ENCODE data around the gene ETF1. TPM values are rescaled to one million over a fixed set of nuclear protein-coding genes. Genes with fewer than 3 reads are reported as not detected.

Gene ETF1
- total and polyA plus RNA-seq, 3 donors from 2014 or later = 74.3 to 103 (median 75.3) TPM

GRCh38 chr5:138575194-138576015 is 32.4 kb upstream of the ETF1 start, which contains the start of gene HSPA9:
Gene HSPA9 (minus strand): TSS chr5:138575401. CDS start chr5:138575318, 83 bp downstream.
- peak within 1 kb of the TSS; percentile 99 to 100 for H3K27ac ChIP-seq
- 0 to 1% methylated on average over 28 to 73 of the region's 73 CpGs for WGBS, 2 donors
- peaks cover 6% of the 10 kb centered on the region for H3K4me1 ChIP-seq
- no peaks in the 10 kb centered on the region for H3K27me3 ChIP-seq
- no peaks in the 10 kb centered on the region for H3K9me3 ChIP-seq
- H3K4me3 ChIP-seq = peak within 1 kb of the TSS; percentile 94 to 96
- intact Hi-C loops (cut with DNase I; ENCODE audit: low total_unique reads) = no loop called here
- DNase-seq = peak; percentile 99
- peak; percentile 65 for TF ChIP-seq POLR2A (IDR thresholded peaks at IDR 0.05)
- TF ChIP-seq CTCF (IDR thresholded peaks at IDR 0.05) = peak in 1 of 3 experiments; percentile 46
- H3K36me3 ChIP-seq (ENCODE audit: low read depth, missing control alignments) = no peaks in the 10 kb centered on the region

GRCh38 chr5:138574744-138575193 is 31.7 kb upstream of the ETF1 start:
- DNase-seq = no peak
- H3K27ac ChIP-seq = peak overlapping the region; percentile 99 to 100
- H3K9me3 ChIP-seq = no peaks in the 10 kb centered on the region
- intact Hi-C loops (cut with DNase I; ENCODE audit: low total_unique reads) = no loop called here
- no peaks in the 10 kb centered on the region for H3K27me3 ChIP-seq
- WGBS, 2 donors = 0 to 1% methylated on average over 7 to 18 of the region's 18 CpGs
- peaks cover 6% of the 10 kb centered on the region for H3K4me1 ChIP-seq
- peak overlapping the region; percentile 94 to 96 for H3K4me3 ChIP-seq
- no peak for TF ChIP-seq CTCF (IDR thresholded peaks at IDR 0.05)
- TF ChIP-seq POLR2A (IDR thresholded peaks at IDR 0.05) = no peak
- no peaks in the 10 kb centered on the region for H3K36me3 ChIP-seq (ENCODE audit: low read depth, missing control alignments)

GRCh38 chr5:138573949-138574670 is 31.1 kb upstream of the ETF1 start:
- Histone ChIP-seq H3K36me3 (ENCODE audit: low read depth, missing control alignments) (no peaks in the 10 kb centered on the region), H3K4me1 (peaks cover 6% of the 10 kb centered on the region), H3K9me3 (no peaks in the 10 kb centered on the region), H3K4me3 (peak overlapping the region; percentile 94 to 96), H3K27me3 (no peaks in the 10 kb centered on the region), H3K27ac (peak overlapping the region; percentile 99 to 100)
- intact Hi-C loops (cut with DNase I; ENCODE audit: low total_unique reads) = no loop called here
- DNase-seq = no peak
- 35% methylated on average over 9 of the region's 9 CpGs for WGBS, 2 donors
- no peak for TF ChIP-seq CTCF (IDR thresholded peaks at IDR 0.05)
- no peak for TF ChIP-seq POLR2A (IDR thresholded peaks at IDR 0.05)

- WGBS, 2 donors = 83 to 89% methylated on average over 7 of the region's 8 CpGs
- intact Hi-C loops (cut with DNase I; ENCODE audit: low total_unique reads) = no loop called here
- Histone ChIP-seq H3K36me3 (ENCODE audit: low read depth, missing control alignments) (no peaks in the 10 kb centered on the region), H3K9me3 (no peaks in the 10 kb centered on the region), H3K4me3 (no peak overlapping the region), H3K27me3 (no peaks in the 10 kb centered on the region), H3K4me1 (peaks cover 6% of the 10 kb centered on the region), H3K27ac (no peak overlapping the region)
- DNase-seq = no peak
- TF ChIP-seq CTCF (IDR thresholded peaks at IDR 0.05) (no peak), POLR2A (IDR thresholded peaks at IDR 0.05) (no peak)
Observed at GRCh38 chr5:138573223-138573622, 30.2 kb upstream of the ETF1 start.

Data from testis (tissue), 3 donors.